Measurements from ENCODE around the gene MUC4. TPM values are rescaled to one million over a fixed set of nuclear protein-coding genes. Genes with fewer than 3 reads are reported as not detected.

MUC4 gene
- total RNA-seq, 1 donor from 2014 or later = 1.1 TPM

DNA sequence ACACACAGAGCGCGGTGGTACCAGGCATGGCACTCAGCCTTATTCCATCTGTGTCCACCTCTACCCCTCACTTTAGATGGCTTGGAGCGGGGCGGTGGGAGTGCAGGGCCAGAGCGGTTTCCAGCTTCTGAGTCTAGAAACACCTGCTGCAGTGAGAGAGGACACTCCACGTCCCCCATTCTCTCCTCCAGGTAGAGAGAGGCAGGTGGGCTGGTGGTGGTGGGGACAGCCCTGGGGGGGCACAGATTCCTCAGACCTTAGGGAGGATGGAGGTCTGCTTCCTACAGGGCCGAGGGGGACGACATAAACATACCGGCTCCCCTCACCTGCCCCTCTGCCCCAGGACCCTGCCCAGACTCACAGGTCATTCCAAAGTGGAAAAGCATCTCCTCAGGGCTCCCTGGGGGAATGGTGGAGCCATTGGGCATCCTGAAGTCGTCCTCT is 50.6 kb downstream of the MUC4 start:
- Histone ChIP-seq H3K4me3 (no peak overlapping the region), H3K27ac (no peak overlapping the region), H3K4me1 (no peaks in the 10 kb centered on the region), H3K9me3 (no peaks in the 10 kb centered on the region), H3K27me3 (peaks cover 57% of the 10 kb centered on the region), H3K36me3 (no peaks in the 10 kb centered on the region)
- no peak for DNase-seq
- TF ChIP-seq, protein P1, sequence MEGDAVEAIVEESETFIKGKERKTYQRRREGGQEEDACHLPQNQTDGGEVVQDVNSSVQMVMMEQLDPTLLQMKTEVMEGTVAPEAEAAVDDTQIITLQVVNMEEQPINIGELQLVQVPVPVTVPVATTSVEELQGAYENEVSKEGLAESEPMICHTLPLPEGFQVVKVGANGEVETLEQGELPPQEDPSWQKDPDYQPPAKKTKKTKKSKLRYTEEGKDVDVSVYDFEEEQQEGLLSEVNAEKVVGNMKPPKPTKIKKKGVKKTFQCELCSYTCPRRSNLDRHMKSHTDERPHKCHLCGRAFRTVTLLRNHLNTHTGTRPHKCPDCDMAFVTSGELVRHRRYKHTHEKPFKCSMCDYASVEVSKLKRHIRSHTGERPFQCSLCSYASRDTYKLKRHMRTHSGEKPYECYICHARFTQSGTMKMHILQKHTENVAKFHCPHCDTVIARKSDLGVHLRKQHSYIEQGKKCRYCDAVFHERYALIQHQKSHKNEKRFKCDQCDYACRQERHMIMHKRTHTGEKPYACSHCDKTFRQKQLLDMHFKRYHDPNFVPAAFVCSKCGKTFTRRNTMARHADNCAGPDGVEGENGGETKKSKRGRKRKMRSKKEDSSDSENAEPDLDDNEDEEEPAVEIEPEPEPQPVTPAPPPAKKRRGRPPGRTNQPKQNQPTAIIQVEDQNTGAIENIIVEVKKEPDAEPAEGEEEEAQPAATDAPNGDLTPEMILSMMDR (IDR thresholded peaks at IDR 0.05) = no peak
- ATAC-seq = no peak
- intact Hi-C loops (cut with DNase I) = no loop called here

DNA sequence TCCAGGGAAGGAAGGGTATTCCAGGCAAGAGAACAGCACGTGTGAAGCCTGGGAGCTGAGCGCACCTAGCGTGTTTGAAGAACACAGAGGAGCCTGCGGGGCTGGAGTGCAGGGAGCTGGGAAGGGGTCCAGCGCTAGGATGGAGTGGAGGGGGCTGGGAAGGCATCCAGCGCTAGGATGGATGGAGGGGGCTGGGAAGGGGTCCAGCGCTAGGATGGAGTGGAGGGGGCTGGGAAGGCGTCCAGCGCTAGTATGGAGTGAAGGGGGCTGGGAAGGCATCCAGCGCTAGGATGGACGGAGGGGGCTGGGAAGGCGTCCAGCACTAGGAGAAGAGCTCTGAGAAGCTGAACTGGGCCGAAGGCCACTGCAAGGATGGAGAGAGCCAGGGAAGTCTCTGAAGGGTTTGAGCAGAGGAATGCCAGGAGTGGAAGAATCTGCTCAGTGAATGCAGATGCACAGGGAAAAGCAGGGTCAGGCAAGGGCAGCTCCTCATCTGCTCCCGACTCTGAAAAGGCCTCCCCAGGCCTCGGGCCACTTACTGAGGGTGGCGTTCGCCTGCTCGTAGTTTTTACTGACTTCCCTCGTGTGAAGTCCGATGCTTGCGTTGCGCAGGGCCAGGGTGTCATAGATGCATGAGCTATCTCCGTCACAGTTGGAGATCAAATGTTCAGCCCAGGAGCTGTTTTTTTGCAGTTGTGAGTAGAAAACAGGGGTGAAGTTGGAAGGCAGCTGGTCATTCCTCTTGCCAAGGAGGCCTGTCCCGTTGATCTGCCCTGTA is 51.2 kb downstream of the MUC4 start:
- H3K27ac ChIP-seq = no peak overlapping the region
- H3K36me3 ChIP-seq = no peaks in the 10 kb centered on the region
- no peak for ATAC-seq
- intact Hi-C loops (cut with DNase I) = no loop called here
- H3K27me3 ChIP-seq = peaks cover 51% of the 10 kb centered on the region
- DNase-seq = peak; percentile 42
- H3K9me3 ChIP-seq = no peaks in the 10 kb centered on the region
- H3K4me1 ChIP-seq = no peaks in the 10 kb centered on the region
- TF ChIP-seq, protein P1 (IDR thresholded peaks at IDR 0.05) = no peak
- no peak overlapping the region for H3K4me3 ChIP-seq

DNA sequence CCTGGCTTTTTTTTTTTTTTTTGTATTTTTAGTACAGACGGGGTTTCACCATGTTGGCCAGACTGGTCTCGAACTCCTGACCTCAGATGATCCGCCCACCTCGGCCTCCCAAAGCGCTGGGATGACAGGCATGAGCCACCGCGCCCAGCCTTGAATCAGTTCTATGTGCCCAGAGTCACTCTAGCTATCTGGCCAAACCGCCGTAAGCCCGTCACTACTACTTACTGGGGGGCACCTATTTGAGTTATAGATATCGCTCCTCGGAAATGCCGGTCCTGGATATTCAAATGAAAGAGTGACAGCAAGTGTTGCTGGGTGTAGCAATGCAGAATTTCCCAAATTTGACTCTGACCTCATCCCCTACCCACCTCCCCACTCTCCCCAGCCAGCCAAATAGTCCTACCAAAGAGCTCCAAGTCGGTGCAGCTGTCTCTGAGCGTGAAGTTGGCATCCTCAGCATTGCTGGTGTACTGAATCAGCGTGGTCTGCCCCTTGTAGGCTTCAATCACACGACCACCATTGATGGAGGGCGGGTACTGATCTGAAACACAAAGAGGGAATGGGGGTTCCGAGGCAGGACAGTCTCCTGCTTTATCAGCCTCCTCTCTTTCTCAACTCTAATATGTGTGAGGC is 52.9 kb downstream of the MUC4 start:
- no peaks in the 10 kb centered on the region for H3K9me3 ChIP-seq
- H3K36me3 ChIP-seq = no peaks in the 10 kb centered on the region
- no peak for ATAC-seq
- TF ChIP-seq, protein P1 (IDR thresholded peaks at IDR 0.05) = no peak
- intact Hi-C loops (cut with DNase I) = no loop called here
- H3K27ac ChIP-seq = no peak overlapping the region
- peak; percentile 16 for DNase-seq
- H3K27me3 ChIP-seq = peaks cover 48% of the 10 kb centered on the region
- no peak overlapping the region for H3K4me3 ChIP-seq
- no peaks in the 10 kb centered on the region for H3K4me1 ChIP-seq

DNA sequence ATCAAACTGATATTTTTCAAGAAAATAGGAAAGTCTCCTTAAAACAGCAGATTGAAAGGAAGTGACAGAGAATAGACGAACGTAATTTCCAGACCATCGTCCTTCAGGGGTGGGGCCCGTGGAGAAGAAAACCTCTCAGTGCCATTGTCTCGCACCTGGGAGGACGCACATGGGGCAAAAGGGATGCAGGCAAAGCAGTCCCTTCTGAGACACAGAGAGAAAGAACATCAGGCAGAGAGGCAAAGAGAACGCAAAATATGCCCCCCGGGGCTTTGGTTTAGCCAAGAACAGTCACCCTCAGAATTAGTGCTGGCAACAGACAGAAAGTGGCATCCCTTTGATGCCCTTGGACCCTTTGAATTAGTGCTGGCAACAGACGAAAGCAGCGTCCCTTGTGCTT is 53.9 kb downstream of the MUC4 start:
- Histone ChIP-seq H3K27ac (no peak overlapping the region), H3K36me3 (no peaks in the 10 kb centered on the region), H3K27me3 (peaks cover 38% of the 10 kb centered on the region), H3K9me3 (no peaks in the 10 kb centered on the region), H3K4me3 (no peak overlapping the region), H3K4me1 (no peaks in the 10 kb centered on the region)
- intact Hi-C loops (cut with DNase I) = no loop called here
- DNase-seq = peak; percentile 27
- TF ChIP-seq, protein P1 (IDR thresholded peaks at IDR 0.05) = no peak
- no peak for ATAC-seq

DNA sequence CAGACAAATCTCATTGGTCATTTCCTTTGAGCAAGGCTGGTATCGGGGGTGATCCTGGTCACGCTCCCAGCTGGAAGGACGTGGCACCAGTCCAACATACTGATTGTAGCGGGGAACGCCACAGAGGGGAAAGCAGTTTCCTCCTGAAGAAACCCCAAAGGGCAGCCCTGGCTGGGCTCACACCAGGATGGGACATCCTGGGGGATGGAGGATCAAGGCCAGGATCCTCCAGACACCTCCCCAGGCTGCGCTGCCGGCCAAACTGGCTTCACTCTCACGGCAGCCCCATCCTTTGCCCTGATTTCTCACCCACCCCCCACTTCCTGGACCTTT is 54.3 kb downstream of the MUC4 start:
- Histone ChIP-seq H3K27me3 (peaks cover 35% of the 10 kb centered on the region), H3K9me3 (no peaks in the 10 kb centered on the region), H3K4me3 (no peak overlapping the region), H3K36me3 (no peaks in the 10 kb centered on the region), H3K27ac (no peak overlapping the region), H3K4me1 (no peaks in the 10 kb centered on the region)
- TF ChIP-seq, protein P1 (IDR thresholded peaks at IDR 0.05) = no peak
- intact Hi-C loops (cut with DNase I) = no loop called here
- ATAC-seq (no peak), DNase-seq (peak; percentile 51)
